Hepatocyte (in vitro differentiated cells): ENCODE measurements around the gene CCIN.

Experiments used
- EZH2 ChIP-seq: fragments of 200-600 bp; sonication (generic); IDR thresholded peaks from 2 replicates; pipeline ENCODE4 v1.6.1; 2016; ENCODE audit warnings: antibody characterized with exemption, mild to moderate bottlenecking, borderline replicate concordance
- EZH2phosphoT487 ChIP-seq: fragments of 200-600 bp; sonication (generic); IDR thresholded peaks from one replicate; pipeline ENCODE4 v1.6.1; 2018; ENCODE audit warnings: antibody characterized with exemption, mild to moderate bottlenecking, low read depth, moderate library complexity; ENCODE audit not compliant: unreplicated experiment, severe bottlenecking
- TF ChIP-seq, protein P1 (sequence below): fragments of 200-600 bp; sonication (generic); IDR thresholded peaks from 2 replicates; pipeline ENCODE4 v1.5.1; 2016; ENCODE audit warnings: antibody characterized with exemption, mild to moderate bottlenecking; ENCODE audit not compliant: poor library complexity

GRCh38 chr9:36204906-36205547 is 35.8 kb downstream of the CCIN start:
- TF ChIP-seq EZH2 (no peak), EZH2phosphoT487 (no peak)
- TF ChIP-seq, protein P1, sequence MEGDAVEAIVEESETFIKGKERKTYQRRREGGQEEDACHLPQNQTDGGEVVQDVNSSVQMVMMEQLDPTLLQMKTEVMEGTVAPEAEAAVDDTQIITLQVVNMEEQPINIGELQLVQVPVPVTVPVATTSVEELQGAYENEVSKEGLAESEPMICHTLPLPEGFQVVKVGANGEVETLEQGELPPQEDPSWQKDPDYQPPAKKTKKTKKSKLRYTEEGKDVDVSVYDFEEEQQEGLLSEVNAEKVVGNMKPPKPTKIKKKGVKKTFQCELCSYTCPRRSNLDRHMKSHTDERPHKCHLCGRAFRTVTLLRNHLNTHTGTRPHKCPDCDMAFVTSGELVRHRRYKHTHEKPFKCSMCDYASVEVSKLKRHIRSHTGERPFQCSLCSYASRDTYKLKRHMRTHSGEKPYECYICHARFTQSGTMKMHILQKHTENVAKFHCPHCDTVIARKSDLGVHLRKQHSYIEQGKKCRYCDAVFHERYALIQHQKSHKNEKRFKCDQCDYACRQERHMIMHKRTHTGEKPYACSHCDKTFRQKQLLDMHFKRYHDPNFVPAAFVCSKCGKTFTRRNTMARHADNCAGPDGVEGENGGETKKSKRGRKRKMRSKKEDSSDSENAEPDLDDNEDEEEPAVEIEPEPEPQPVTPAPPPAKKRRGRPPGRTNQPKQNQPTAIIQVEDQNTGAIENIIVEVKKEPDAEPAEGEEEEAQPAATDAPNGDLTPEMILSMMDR, result peak; percentile 22
